Lower lobe of right lung (tissue), 2 donors: ENCODE data around the gene MYO15B. TPM values are rescaled to one million over a fixed set of nuclear protein-coding genes. Genes with fewer than 3 reads are reported as not detected.
A peak's percentile ranks its signal among the peaks of the same experiment; 100 is the strongest.

Experiments used
- ATAC-seq, 2 donors: fragments of 200-7000 bp; cut with Tn5 transposase; one replicate each; pipeline ENCODE4 v1.9.1; 2020 to 2022; ENCODE audit warnings: mild to moderate bottlenecking in 2 of 2, moderate library complexity in 2 of 2
- DNase-seq: peaks from one replicate; pipeline ENCODE4 v3.0.0-alpha.2; 2020
- H3K27ac ChIP-seq: fragments of 200-600 bp; one replicate; pipeline ENCODE4 v1.8.0; 2022
- H3K27me3 ChIP-seq: fragments of 200-600 bp; one replicate; pipeline ENCODE4 v1.8.0; 2022; ENCODE audit warnings: low read depth
- H3K36me3 ChIP-seq: fragments of 200-600 bp; one replicate; pipeline ENCODE4 v1.8.0; 2022; ENCODE audit warnings: mild to moderate bottlenecking
- H3K4me1 ChIP-seq: fragments of 200-600 bp; one replicate; pipeline ENCODE4 v1.8.0; 2022
- H3K4me3 ChIP-seq: fragments of 200-600 bp; one replicate; pipeline ENCODE4 v1.8.0; 2022; ENCODE audit warnings: mild to moderate bottlenecking
- H3K9me3 ChIP-seq: fragments of 200-600 bp; one replicate; pipeline ENCODE4 v1.8.0; 2022
- CTCF ChIP-seq: fragments of 200-600 bp; IDR thresholded peaks from one replicate; pipeline ENCODE4 v1.8.0; 2022; ENCODE audit warnings: antibody characterized with exemption, mild to moderate bottlenecking
- intact Hi-C: fragments of 100-400 bp; cut with DNase I; formaldehyde crosslinking; loops from one replicate; pipeline ENCODE4 v1.11.0; 2022
- total RNA-seq: library from RNA; stranded (reverse); fragmentation: NEBNext Ultra II Directional; extraction: Animal tissue kit (Norgen Biotek cat#: 25700); gene quantifications from one replicate; pipeline ENCODE4 v1.2.1, GENCODE V29; 2021
- donor health status: DM: no; HTN: yes; CAD: no; lungs with severe emphysema.

Gene MYO15B
- total RNA-seq, 1 donor from 2014 or later = 181 TPM

GRCh38 chr17:75544250-75544649, 43.4 kb upstream of the MYO15B start:
- no peak for TF ChIP-seq CTCF
- Histone ChIP-seq H3K27me3 (no peaks in the 10 kb centered on the region), H3K27ac (no peak overlapping the region), H3K36me3 (peaks cover 7% of the 10 kb centered on the region), H3K4me1 (peaks cover 17% of the 10 kb centered on the region), H3K4me3 (no peak overlapping the region), H3K9me3 (no peaks in the 10 kb centered on the region)
- ATAC-seq = no peak
- intact Hi-C loops = no loop called here
- DNase-seq = no peak

- Histone ChIP-seq H3K9me3 (no peaks in the 10 kb centered on the region), H3K27me3 (no peaks in the 10 kb centered on the region), H3K36me3 (peaks cover 7% of the 10 kb centered on the region), H3K4me3 (no peak overlapping the region), H3K27ac (no peak overlapping the region), H3K4me1 (peaks cover 17% of the 10 kb centered on the region)
- ATAC-seq (no peak), DNase-seq (no peak)
- no peak for TF ChIP-seq CTCF
- intact Hi-C loops = no loop called here
Measured at GRCh38 chr17:75546181-75546580, 41.4 kb upstream of the MYO15B start.

- Histone ChIP-seq H3K4me1 (peaks cover 16% of the 10 kb centered on the region), H3K27me3 (no peaks in the 10 kb centered on the region), H3K4me3 (no peak overlapping the region), H3K9me3 (no peaks in the 10 kb centered on the region), H3K27ac (no peak overlapping the region), H3K36me3 (peaks cover 7% of the 10 kb centered on the region)
- intact Hi-C loops = no loop called here
- TF ChIP-seq CTCF = no peak
- DNase-seq (no peak), ATAC-seq (no peak)
Measured at GRCh38 chr17:75547091-75547490, 40.5 kb upstream of the MYO15B start.

- Histone ChIP-seq H3K4me1 (peaks cover 11% of the 10 kb centered on the region), H3K27me3 (no peaks in the 10 kb centered on the region), H3K36me3 (no peaks in the 10 kb centered on the region), H3K27ac (peak overlapping the region; percentile 91), H3K4me3 (no peak overlapping the region), H3K9me3 (no peaks in the 10 kb centered on the region)
- intact Hi-C loops = no loop called here
- TF ChIP-seq CTCF = no peak
- ATAC-seq (no peak), DNase-seq (no peak)
Measured at GRCh38 chr17:75548813-75549212, 38.8 kb upstream of the MYO15B start.

GRCh38 chr17:75549246-75550138, 38.1 kb upstream of the MYO15B start:
- intact Hi-C loops = no loop called here
- ATAC-seq (peak; percentile 96), DNase-seq (peak; percentile 92)
- peak overlapping the region; percentile 91 for H3K27ac ChIP-seq
- peak overlapping the region; percentile 27 for H3K4me3 ChIP-seq
- no peaks in the 10 kb centered on the region for H3K36me3 ChIP-seq
- no peaks in the 10 kb centered on the region for H3K27me3 ChIP-seq
- TF ChIP-seq CTCF = no peak
- peaks cover 12% of the 10 kb centered on the region for H3K4me1 ChIP-seq
- no peaks in the 10 kb centered on the region for H3K9me3 ChIP-seq
